ENCODE data around the gene RIC8A. TPM values are rescaled to one million over a fixed set of nuclear protein-coding genes. Genes with fewer than 3 reads are reported as not detected.

Gene RIC8A
- total RNA-seq, 1 experiment from 2014 or later = 115 TPM

DNA sequence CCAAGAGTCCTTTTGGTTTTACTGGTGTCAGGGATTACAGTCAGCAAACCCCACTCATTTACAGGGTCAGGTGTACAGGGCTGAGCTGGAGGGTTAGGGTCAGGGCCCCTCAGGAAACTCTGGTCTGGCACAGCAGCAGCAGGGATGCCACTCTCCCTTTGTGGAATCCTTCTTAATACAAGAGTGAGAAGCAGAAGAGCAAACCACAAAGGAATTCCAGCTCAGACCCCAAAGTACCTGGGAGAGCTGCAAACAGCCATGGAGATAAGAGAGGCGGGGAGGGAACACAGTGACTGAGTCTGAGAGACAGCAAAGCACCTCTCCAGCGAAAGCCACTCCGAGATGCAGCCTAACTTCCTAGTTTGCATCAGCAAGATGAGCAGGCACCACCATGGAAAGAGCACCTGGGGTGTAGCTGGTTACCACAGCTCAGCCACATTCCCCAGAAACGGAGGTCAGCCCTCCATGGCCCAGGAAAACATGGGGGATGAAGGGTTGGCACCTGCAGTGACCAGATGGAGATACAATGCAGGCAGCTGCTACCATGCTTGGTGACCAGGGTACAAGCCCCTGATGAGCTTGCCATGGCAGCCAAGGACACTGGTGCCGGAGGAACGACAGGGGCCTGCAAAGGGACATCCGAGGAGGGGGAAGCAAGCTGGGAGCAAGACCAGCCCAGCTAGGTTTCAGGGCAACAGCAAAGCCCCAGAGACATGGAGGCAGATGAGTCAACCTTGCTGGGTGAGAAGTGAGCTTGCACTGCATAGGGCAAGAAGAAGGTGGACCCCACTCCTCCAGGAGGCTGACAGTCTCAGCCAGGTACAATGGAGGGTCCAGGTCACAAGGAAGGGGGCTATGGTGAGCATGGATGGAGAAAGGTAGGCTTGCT lies 4.2 kb upstream of the RIC8A start:
- no peak for DNase-seq (ENCODE audit: low read depth)
- in situ Hi-C loops (cut with HindIII; ENCODE audit: low pct_unique_long_range_greater_than_20kb, low sequenced_read_pairs) = no loop called here

DNA sequence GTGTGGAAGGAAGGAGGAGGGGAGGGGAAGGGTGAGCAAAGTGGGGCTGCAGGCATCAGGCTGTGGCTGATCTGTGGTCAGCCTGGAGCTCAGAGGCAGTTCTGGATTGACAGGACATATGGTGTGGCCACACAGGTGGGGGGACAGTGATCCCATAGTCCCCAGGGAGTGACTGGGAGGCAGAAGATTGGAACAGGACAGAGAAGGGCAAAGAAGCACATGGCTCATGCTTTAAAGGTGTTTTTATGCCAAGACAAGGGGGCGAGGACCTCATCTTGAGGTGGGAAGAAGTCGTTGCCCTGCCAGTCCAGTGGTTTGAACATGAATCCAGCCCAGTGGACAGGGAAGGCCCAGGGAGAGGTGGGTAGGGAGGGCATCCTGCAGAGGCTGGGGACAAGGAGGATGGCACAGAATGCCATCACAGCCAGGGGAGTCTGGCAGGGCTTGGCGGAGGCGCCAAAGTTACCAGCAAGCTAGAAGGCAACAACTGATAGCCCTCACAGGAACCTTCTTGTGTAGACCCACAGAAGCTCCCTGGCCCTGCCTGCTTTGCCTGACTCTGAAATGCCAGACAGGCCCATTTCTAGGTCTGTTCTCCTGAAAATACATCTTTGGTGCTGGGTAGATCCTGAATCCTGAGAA lies 3.4 kb upstream of the RIC8A start:
- no peak for DNase-seq (ENCODE audit: low read depth)
- in situ Hi-C loops (cut with HindIII; ENCODE audit: low pct_unique_long_range_greater_than_20kb, low sequenced_read_pairs) = no loop called here

DNA sequence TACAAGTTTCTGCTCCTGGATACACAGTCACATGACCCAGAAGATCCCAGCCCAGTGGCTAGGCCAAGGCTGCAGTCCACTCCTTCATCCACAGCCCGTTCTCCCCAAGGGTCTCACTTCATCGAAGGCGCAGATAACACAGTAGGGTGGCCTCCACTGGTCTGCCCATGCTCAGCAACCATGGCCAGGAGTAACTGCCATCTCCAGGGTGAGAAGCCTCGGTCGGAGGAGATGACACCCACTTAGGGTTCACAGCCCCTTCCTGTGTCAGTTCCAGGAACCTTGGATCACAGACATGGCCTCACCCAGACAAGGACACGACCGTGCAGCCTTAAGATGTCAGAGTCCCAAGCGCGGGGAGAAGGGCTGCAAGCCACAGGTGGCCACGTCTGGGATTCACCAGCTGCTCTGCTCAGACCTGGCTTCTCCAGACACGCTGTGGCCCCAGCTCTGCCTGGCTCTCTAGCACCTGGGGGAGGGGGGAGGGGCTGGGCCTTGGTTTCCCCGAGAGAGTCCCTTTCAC lies 2.9 kb upstream of the RIC8A start:
- DNase-seq (ENCODE audit: low read depth) = no peak
- in situ Hi-C loops (cut with HindIII; ENCODE audit: low pct_unique_long_range_greater_than_20kb, low sequenced_read_pairs) = no loop called here

GRCh38 chr11:205221-206001 lies 2.1 kb upstream of the RIC8A start:
- in situ Hi-C loops (cut with HindIII; ENCODE audit: low pct_unique_long_range_greater_than_20kb, low sequenced_read_pairs) = no loop called here
- no peak for DNase-seq (ENCODE audit: low read depth)

- DNase-seq (ENCODE audit: low read depth) = no peak
- in situ Hi-C loops (cut with HindIII; ENCODE audit: low pct_unique_long_range_greater_than_20kb, low sequenced_read_pairs) = no loop called here
These were observed 1.5 kb upstream of the RIC8A start for GRCh38 chr11:206002-206384.

- in situ Hi-C loops (cut with HindIII; ENCODE audit: low pct_unique_long_range_greater_than_20kb, low sequenced_read_pairs) = no loop called here
- no peak for DNase-seq (ENCODE audit: low read depth)
These were observed 841 bp upstream of the RIC8A start for GRCh38 chr11:206526-207207.

- no peak for DNase-seq (ENCODE audit: low read depth)
These were observed 314 bp downstream of the RIC8A start for GRCh38 chr11:207863-208180.

GRCh38 chr11:208181-208916 lies 841 bp downstream of the RIC8A start:
- DNase-seq (ENCODE audit: low read depth) = peak; percentile 76
- in situ Hi-C loops (cut with HindIII; ENCODE audit: low pct_unique_long_range_greater_than_20kb, low sequenced_read_pairs) = no loop called here

More at GRCh38 chr11:207863-208180, 314 bp downstream of the RIC8A start:
- in situ Hi-C loops (cut with HindIII; ENCODE audit: low pct_unique_long_range_greater_than_20kb, low sequenced_read_pairs) = no loop called here

DNA sequence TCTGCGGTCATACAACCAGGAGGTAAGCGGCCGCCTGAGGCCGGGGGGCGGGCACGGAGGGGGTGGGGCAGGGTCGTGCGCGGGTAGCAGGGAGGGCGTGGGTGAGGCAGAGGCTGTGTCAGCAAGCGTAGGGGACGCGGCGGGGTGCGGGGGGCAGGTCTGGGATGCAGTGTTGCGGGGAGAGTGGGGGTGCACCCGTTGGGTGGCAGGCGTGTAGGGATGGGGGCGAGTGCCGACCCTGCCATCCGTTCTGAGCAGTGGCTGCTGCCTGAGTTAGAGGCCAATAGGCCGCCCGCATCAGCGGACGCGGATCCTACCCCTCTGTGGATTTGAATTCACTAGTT lies 1.4 kb downstream of the RIC8A start:
- DNase-seq (ENCODE audit: low read depth) = no peak
- in situ Hi-C loops (cut with HindIII; ENCODE audit: low pct_unique_long_range_greater_than_20kb, low sequenced_read_pairs) = no loop called here

GRCh38 chr11:209275-210121 lies 2.0 kb downstream of the RIC8A start:
- DNase-seq (ENCODE audit: low read depth) = no peak
- in situ Hi-C loops (cut with HindIII; ENCODE audit: low pct_unique_long_range_greater_than_20kb, low sequenced_read_pairs) = no loop called here

DNA sequence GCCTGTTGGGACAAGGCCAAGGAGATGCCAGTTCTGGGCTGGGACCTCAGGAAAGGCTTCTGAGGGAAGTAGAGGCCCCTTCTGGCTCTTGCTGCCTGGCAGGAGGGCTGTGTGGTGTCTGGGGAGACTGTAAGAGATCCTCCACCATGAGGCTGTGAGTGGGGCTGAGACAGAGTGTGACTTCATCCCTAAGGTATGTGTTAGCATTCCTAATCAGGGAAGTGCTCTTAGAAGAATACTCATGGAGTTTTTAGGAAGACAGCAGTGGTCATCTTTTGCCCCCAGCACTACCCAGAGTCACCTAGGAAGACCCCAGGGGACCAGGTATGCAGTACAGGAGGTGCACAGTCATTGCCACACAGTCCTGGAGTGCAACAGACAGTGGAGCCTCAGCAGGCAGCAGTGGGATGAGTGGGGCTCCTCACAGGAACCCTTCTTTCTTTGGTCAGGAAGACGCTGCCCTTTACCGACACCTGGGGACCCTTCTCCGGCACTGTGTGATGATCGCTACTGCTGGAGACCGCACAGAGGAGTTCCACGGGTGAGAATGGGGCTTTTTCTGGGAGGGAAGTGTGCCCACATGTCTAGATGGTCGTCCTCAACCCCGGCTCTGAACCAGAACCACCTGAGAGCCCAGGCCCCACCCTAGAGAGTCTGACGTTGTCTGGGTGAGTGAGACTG lies 2.8 kb downstream of the RIC8A start:
- in situ Hi-C loops (cut with HindIII; ENCODE audit: low pct_unique_long_range_greater_than_20kb, low sequenced_read_pairs) = no loop called here
- DNase-seq (ENCODE audit: low read depth) = no peak

GRCh38 chr11:210803-211180 lies 3.3 kb downstream of the RIC8A start:
- no peak for DNase-seq (ENCODE audit: low read depth)
- in situ Hi-C loops (cut with HindIII; ENCODE audit: low pct_unique_long_range_greater_than_20kb, low sequenced_read_pairs) = no loop called here

GRCh38 chr11:211295-211694 lies 3.8 kb downstream of the RIC8A start:
- DNase-seq (ENCODE audit: low read depth) = no peak
- in situ Hi-C loops (cut with HindIII; ENCODE audit: low pct_unique_long_range_greater_than_20kb, low sequenced_read_pairs) = no loop called here

GRCh38 chr11:211741-212140 lies 4.2 kb downstream of the RIC8A start:
- in situ Hi-C loops (cut with HindIII; ENCODE audit: low pct_unique_long_range_greater_than_20kb, low sequenced_read_pairs) = no loop called here
- DNase-seq (ENCODE audit: low read depth) = no peak

DNA sequence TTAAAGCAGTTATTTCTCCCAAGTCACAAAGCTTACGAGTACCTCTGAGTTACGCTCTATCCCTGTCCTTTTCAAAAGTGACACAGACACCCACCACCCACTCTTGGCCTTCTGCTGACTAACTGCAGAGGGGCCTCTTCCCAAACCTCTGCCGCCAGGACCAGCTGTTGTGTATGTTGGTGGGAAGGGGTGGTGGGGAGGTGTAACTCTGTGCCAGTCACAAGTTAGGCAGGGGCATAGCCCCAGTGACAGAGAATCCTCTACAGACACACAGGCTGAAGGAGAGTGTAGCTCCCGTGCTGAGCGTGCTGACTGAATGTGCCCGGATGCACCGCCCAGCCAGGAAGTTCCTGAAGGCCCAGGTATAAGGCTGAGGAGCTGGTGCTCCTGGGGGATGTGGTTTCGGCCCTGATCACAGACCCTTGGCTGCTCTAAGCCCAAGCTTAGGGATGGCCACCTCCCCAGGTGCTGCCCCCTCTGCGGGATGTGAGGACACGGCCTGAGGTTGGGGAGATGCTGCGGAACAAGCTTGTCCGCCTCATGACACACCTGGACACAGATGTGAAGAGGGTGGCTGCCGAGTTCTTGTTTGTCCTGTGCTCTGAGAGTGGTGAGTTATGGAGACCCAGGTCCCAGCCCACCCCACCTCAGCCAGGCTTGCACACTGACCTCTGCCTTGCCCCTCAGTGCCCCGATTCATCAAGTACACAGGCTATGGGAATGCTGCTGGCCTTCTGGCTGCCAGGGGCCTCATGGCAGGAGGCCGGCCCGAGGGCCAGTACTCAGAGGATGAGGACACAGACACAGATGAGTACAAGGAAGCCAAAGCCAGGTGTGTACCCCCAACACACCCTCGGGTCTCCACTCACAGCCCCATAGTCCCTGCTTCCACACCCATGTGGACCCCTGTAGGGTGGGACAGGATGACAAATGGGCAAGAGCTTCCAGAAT lies 4.9 kb downstream of the RIC8A start:
- DNase-seq (ENCODE audit: low read depth) = no peak
- in situ Hi-C loops (cut with HindIII; ENCODE audit: low pct_unique_long_range_greater_than_20kb, low sequenced_read_pairs) = no loop called here

GRCh38 chr11:213111-213510 lies 5.6 kb downstream of the RIC8A start:
- DNase-seq (ENCODE audit: low read depth) = no peak
- in situ Hi-C loops (cut with HindIII; ENCODE audit: low pct_unique_long_range_greater_than_20kb, low sequenced_read_pairs) = no loop called here

All from Caki2 (cell line).